GM12878 (cell line): Measurements from ENCODE around the gene DENND6B. TPM values are rescaled to one million over a fixed set of nuclear protein-coding genes. Genes with fewer than 3 reads are reported as not detected.

ENCODE experiments used
- ASH2L ChIP-seq: fragments of 300-600, 200-600 bp; sonication (generic); IDR thresholded peaks from 2 replicates; pipeline ENCODE4 v1.6.1; 2017; ENCODE audit warnings: low read depth, mild to moderate bottlenecking, borderline replicate concordance
- CEBPZ ChIP-seq: fragments of 150-350 bp; IDR thresholded peaks from 2 replicates; pipeline ENCODE4 v1.6.1; 2016; ENCODE audit warnings: low read depth, low read length
- CUX1 ChIP-seq: IDR thresholded peaks from 2 replicates; pipeline ENCODE4 v1.6.1; 2012; ENCODE audit warnings: improper control_type of control experiment, low read depth, low read length; ENCODE audit not compliant: insufficient replicate concordance
- HDGF ChIP-seq: fragments of 450-650 bp; IDR thresholded peaks from 2 replicates; pipeline ENCODE4 v1.6.1; 2016; ENCODE audit warnings: antibody characterized with exemption
- IKZF1 ChIP-seq: fragments of 450-650 bp; conservative IDR thresholded peaks from 2 replicates; pipeline ENCODE4 v1.6.1; 2017; ENCODE audit warnings: antibody characterized with exemption, mild to moderate bottlenecking
- SKIL ChIP-seq: fragments of 450-650 bp; IDR thresholded peaks from 2 replicates; pipeline ENCODE4 v1.6.1; 2017; ENCODE audit warnings: mild to moderate bottlenecking, low read depth, inconsistent platforms; ENCODE audit not compliant: poor library complexity, severe bottlenecking
- SPI1 ChIP-seq: IDR thresholded peaks from 2 replicates; pipeline ENCODE4 v1.6.1; 2011; ENCODE audit warnings: low read depth, mild to moderate bottlenecking, low read length, moderate library complexity, borderline replicate concordance; ENCODE audit not compliant: insufficient read depth
- STAT1 ChIP-seq: fragments of 450-650 bp; conservative IDR thresholded peaks from 2 replicates; pipeline ENCODE4 v1.6.1; 2014; ENCODE audit warnings: antibody characterized with exemption, mild to moderate bottlenecking
- TARDBP ChIP-seq: IDR thresholded peaks from 2 replicates; pipeline ENCODE4 v1.6.1; 2016; ENCODE audit warnings: borderline replicate concordance
- ZBTB11 ChIP-seq: fragments of 450-650 bp; formaldehyde crosslinking; IDR thresholded peaks from 2 replicates; pipeline ENCODE4 v1.5.0; 2022; ENCODE audit warnings: mild to moderate bottlenecking, missing genetic modification characterization
- polyA plus RNA-seq, 11 experiments: library from polyadenylated mRNA; depleted of rRNA in 4 of 11; unstranded in 6 of 11; stranded (reverse) in 5 of 11; fragments of >200 nt; fragmentation: Nextera tagmentation in 4 of 11; fragmentation: Illumina TruSeq in 1 of 11; extraction: Ambion mirVana in 4 of 11; extraction: Trizol in 1 of 11; gene quantifications; 1 replicate in 1 of 11; 2 replicates in 10 of 11; pipeline versions ENCODE4 v1.2.1 to v1.2.3, GENCODE V29; 2011 to 2016; ENCODE audit warnings: inconsistent platforms in 2 of 11, missing spikeins in 2 of 11, low read depth in 1 of 11
- total RNA-seq, 4 experiments: library from RNA; depleted of rRNA in 3 of 4; stranded (reverse); fragments of >200 nt in 3 of 4; fragmentation: Illumina TruSeq in 1 of 4; extraction: Trizol in 1 of 4; gene quantifications; 2 replicates each; pipeline versions ENCODE4 v1.2.1 to v1.2.3, GENCODE V29; 2013 to 2021

The DENND6B gene
- total and polyA plus RNA-seq, 10 of the 15 experiments (the other 5 are each of a cell fraction or from before 2014, with no cell fraction given), result 0.72 to 11.3 (median 6.2) TPM

GRCh38 chr22:50319503-50319951, 7.3 kb downstream of the DENND6B start (continued):
- TF ChIP-seq CEBPZ (no peak), TARDBP (no peak), STAT1 (no peak), SKIL (no peak), HDGF (no peak), ASH2L (no peak), IKZF1 (no peak), ZBTB11 (CRISPR knock-in tag) (no peak), CUX1 (no peak), SPI1 (no peak)
